Endothelial cell of umbilical vein (primary cell): ENCODE results near the gene MARK3. TPM values are rescaled to one million over a fixed set of nuclear protein-coding genes. Genes with fewer than 3 reads are reported as not detected.

Source experiments
- BruUV-seq: library from RNA; stranded (reverse); fragments of 400-500 nt; replicated peaks from 2 replicates; lab custom pipeline; 2021; lab: Mats Ljungman, UMichigan
- CTCF ChIA-PET: fragments of 300-600, 350-600 bp; sonication (Branson Sonifier 250); formaldehyde crosslinking; loops from one replicate; lab custom pipeline; 2021; ENCODE audit warnings: antibody characterized with exemption, inconsistent platforms; lab: Charles Lee
- POLR2A ChIA-PET: fragments of 300-600, 350-600 bp; sonication (Branson Sonifier 250); formaldehyde crosslinking; loops from one replicate; lab custom pipeline; 2021; ENCODE audit warnings: antibody characterized with exemption, inconsistent platforms; lab: Charles Lee
- DNase-seq: peaks from one replicate; pipeline ENCODE4 v3.0.0-alpha.2; 2011; ENCODE audit warnings: low read depth, low spot score
- FAIRE-seq: peaks from 2 replicates; lab custom pipeline; 2011; peaks lifted over from hg19 to GRCh38; lab: Jason Lieb, UNC
- H2AFZ ChIP-seq: 2 replicates; pipeline ENCODE4 v1.6.0; 2012; ENCODE audit warnings: low read depth, low read length, control low read depth, inconsistent platforms
- H3K27ac ChIP-seq: 2 replicates; pipeline ENCODE4 v1.5.1; 2011; ENCODE audit warnings: low read depth, mild to moderate bottlenecking, control low read depth, low read length, moderate library complexity; ENCODE audit not compliant: insufficient read depth
- H3K27me3 ChIP-seq, 2 experiments: 2 replicates each; pipeline versions ENCODE4 v1.6.0 to v1.6.1; 2011; ENCODE audit warnings: low read length in 2 of 2, mixed read lengths in 1 of 2; ENCODE audit not compliant: control insufficient read depth in 2 of 2, insufficient read depth in 2 of 2
- H3K36me3 ChIP-seq, 2 experiments: 2 replicates in 1 of 2; 3 replicates in 1 of 2; pipeline ENCODE4 v1.5.1; 2011; ENCODE audit warnings: low read length in 2 of 2, mild to moderate bottlenecking in 1 of 2, moderate library complexity in 1 of 2; ENCODE audit not compliant: control insufficient read depth in 2 of 2, insufficient read depth in 2 of 2; ENCODE audit errors: extremely low read depth in 1 of 2
- H3K4me1 ChIP-seq: 3 replicates; pipeline ENCODE4 v1.5.1; 2011; ENCODE audit warnings: mild to moderate bottlenecking, low read length; ENCODE audit not compliant: control insufficient read depth, insufficient read depth; ENCODE audit errors: extremely low read depth
- H3K4me2 ChIP-seq: 2 replicates; pipeline ENCODE4 v1.6.1; 2011; ENCODE audit warnings: low read length, control low read depth, mixed read lengths; ENCODE audit not compliant: insufficient read depth
- H3K4me3 ChIP-seq, 3 experiments: fragments of 200-600 bp in 1 of 3; sonication (generic), shearing (Covaris generic) in 1 of 3; replicated peaks in 1 of 3; 2 replicates each; pipeline ENCODE4 v1.5.1; 2011 to 2016; ENCODE audit warnings: control low read depth in 3 of 3, low read length in 3 of 3, mild to moderate bottlenecking in 2 of 3, inconsistent platforms in 1 of 3, low read depth in 1 of 3, moderate library complexity in 1 of 3; ENCODE audit not compliant: insufficient read depth in 1 of 3
- H3K79me2 ChIP-seq: 2 replicates; pipeline ENCODE4 v1.6.0; 2012; ENCODE audit warnings: low read length, inconsistent platforms; ENCODE audit not compliant: control insufficient read depth, insufficient read depth
- H3K9ac ChIP-seq: replicated peaks from 2 replicates; pipeline ENCODE3; 2011; ENCODE audit warnings: low read length, control low read depth; ENCODE audit not compliant: insufficient read depth; ENCODE audit errors: extremely low read depth
- H3K9me1 ChIP-seq: replicated peaks from 3 replicates; pipeline ENCODE4 v1.6.0; 2011; ENCODE audit warnings: mild to moderate bottlenecking, low read length; ENCODE audit not compliant: control insufficient read depth, insufficient read depth; ENCODE audit errors: extremely low read depth
- H3K9me3 ChIP-seq: replicated peaks from 2 replicates; pipeline ENCODE4 v1.5.1; 2012; ENCODE audit warnings: low read length, inconsistent platforms; ENCODE audit not compliant: control insufficient read depth, insufficient read depth
- H4K20me1 ChIP-seq: replicated peaks from 2 replicates; pipeline ENCODE3; 2011; ENCODE audit warnings: mild to moderate bottlenecking, low read length; ENCODE audit not compliant: control insufficient read depth, insufficient read depth; ENCODE audit errors: extremely low read depth
- EZH2 ChIP-seq: IDR thresholded peaks from 2 replicates; pipeline ENCODE4 v1.6.1; 2012; ENCODE audit warnings: borderline replicate concordance, low read depth, mild to moderate bottlenecking, moderate library complexity, low read length, inconsistent platforms; ENCODE audit not compliant: severe bottlenecking
- FOS ChIP-seq: IDR thresholded peaks from 2 replicates; pipeline ENCODE4 v1.6.1; 2011; ENCODE audit warnings: mild to moderate bottlenecking, low read length, moderate library complexity, borderline replicate concordance; ENCODE audit not compliant: insufficient read depth
- GATA2 ChIP-seq: IDR thresholded peaks from 2 replicates; pipeline ENCODE4 v1.7.0; 2011; ENCODE audit warnings: low read depth, mild to moderate bottlenecking, moderate library complexity, mixed read lengths, low read length; ENCODE audit not compliant: insufficient read length, insufficient read depth
- JUN ChIP-seq: IDR thresholded peaks from 2 replicates; pipeline ENCODE4 v1.6.1; 2011; ENCODE audit warnings: borderline replicate concordance, low read depth; ENCODE audit not compliant: insufficient read length, insufficient read depth
- MAX ChIP-seq: IDR thresholded peaks from 2 replicates; pipeline ENCODE4 v1.6.1; 2011; ENCODE audit not compliant: insufficient read depth, insufficient read length
- MYC ChIP-seq: IDR thresholded peaks from one replicate; pipeline ENCODE4 v1.6.1; 2011; ENCODE audit warnings: mild to moderate bottlenecking, low read depth, low read length
- POLR2A ChIP-seq: IDR thresholded peaks from 2 replicates; pipeline ENCODE4 v1.6.1; 2012; ENCODE audit warnings: low read depth, mild to moderate bottlenecking, control low read depth, low read length
- POLR2AphosphoS5 ChIP-seq: IDR thresholded peaks from 2 replicates; pipeline ENCODE4 v1.6.1; 2012; ENCODE audit warnings: low read depth, mild to moderate bottlenecking, control low read depth, low read length, moderate library complexity; ENCODE audit not compliant: insufficient read depth
- dilution Hi-C: fragments of 300-500 bp; cut with MboI; formaldehyde crosslinking; loops from one replicate; pipeline ENCODE4 v1.15.0; 2019; ENCODE audit warnings: low sequenced_read_pairs; ENCODE audit not compliant: extremely low pct_ligation_motif_present
- intact Hi-C: fragments of 100-400 bp; cut with micrococcal nuclease; formaldehyde crosslinking; loops from one replicate; pipeline ENCODE4 v1.10.0; 2022
- polyA plus RNA-seq, 4 experiments: library from polyadenylated mRNA; depleted of rRNA in 3 of 4; stranded (reverse) in 3 of 4; unstranded in 1 of 4; fragments of >200 nt; gene quantifications; 2 replicates each; pipeline versions ENCODE4 v1.2.1 to v1.2.3, GENCODE V29; 2011 to 2012; ENCODE audit warnings: missing spikeins in 1 of 4
- total RNA-seq: library from RNA; stranded (reverse); gene quantifications from 2 replicates; pipeline ENCODE4 v1.2.3, GENCODE V29; 2021
- TF ChIP-seq, protein P1 (sequence below), 2 donors: IDR thresholded peaks; 1 replicate in 1 of 2; 2 replicates in 1 of 2; pipeline ENCODE4 v1.5.1; 2011; ENCODE audit warnings: low read length in 2 of 2, mild to moderate bottlenecking in 2 of 2, moderate library complexity in 2 of 2, control low read depth in 1 of 2, inconsistent platforms in 1 of 2, low read depth in 1 of 2; ENCODE audit not compliant: insufficient read depth in 1 of 2; ENCODE audit errors: extremely low read depth in 1 of 2

The MARK3 gene
- total and polyA plus RNA-seq, 2 donors (not counting 3 experiments of a cell fraction or from before 2014, with no cell fraction given): 46.6 to 96.1 TPM

DNA sequence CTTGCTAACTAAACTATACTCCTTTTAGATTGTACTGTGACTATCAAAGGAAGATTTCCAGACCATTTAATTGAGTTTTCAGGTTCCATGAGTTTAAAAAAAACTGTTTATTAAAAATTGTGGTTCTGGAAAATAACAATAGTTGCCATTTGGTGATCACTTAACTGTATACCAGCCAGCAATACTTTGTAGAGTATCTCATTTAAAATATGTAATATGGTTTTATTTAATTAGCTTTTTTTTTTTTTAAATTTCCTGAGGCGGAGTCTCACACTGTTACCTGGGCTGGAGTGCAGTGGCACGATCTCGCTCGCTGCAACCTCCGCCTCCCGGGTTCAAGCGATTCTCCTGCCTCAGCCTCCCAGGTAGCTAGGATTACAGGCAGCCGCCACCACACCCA, 7.4 kb downstream of the MARK3 start:
- H4K20me1 ChIP-seq: peaks cover 25% of the 10 kb centered on the region
- peaks cover 31% of the 10 kb centered on the region for H3K4me1 ChIP-seq
- no peaks in the 10 kb centered on the region for H3K9me1 ChIP-seq
- ChIA-PET CTCF (interaction anchor here (0.7 to 2.8 kb wide), 9 partner anchors 11 to 58 kb away, joined by 3 to 21 read pairs (median 4); no protein-coding TSS in a partner anchor), POLR2A (interaction anchor here (1.0 kb wide), 1 partner anchor 46 kb away, joined by 3 read pairs; no protein-coding TSS in a partner anchor)
- H3K4me3 ChIP-seq: no peak overlapping the region
- H3K27ac ChIP-seq: no peak overlapping the region
- DNase-seq: no peak
- intact Hi-C loops (loop anchor here (5.0 kb wide), 1 partner anchor 95 kb away; no protein-coding TSS in a partner anchor), dilution Hi-C loops (no loop called here)
- TF ChIP-seq MYC (no peak), MAX (no peak), POLR2A (no peak), JUN (no peak), FOS (no peak), POLR2AphosphoS5 (no peak), EZH2 (no peak), GATA2 (no peak)
- TF ChIP-seq, protein P1, sequence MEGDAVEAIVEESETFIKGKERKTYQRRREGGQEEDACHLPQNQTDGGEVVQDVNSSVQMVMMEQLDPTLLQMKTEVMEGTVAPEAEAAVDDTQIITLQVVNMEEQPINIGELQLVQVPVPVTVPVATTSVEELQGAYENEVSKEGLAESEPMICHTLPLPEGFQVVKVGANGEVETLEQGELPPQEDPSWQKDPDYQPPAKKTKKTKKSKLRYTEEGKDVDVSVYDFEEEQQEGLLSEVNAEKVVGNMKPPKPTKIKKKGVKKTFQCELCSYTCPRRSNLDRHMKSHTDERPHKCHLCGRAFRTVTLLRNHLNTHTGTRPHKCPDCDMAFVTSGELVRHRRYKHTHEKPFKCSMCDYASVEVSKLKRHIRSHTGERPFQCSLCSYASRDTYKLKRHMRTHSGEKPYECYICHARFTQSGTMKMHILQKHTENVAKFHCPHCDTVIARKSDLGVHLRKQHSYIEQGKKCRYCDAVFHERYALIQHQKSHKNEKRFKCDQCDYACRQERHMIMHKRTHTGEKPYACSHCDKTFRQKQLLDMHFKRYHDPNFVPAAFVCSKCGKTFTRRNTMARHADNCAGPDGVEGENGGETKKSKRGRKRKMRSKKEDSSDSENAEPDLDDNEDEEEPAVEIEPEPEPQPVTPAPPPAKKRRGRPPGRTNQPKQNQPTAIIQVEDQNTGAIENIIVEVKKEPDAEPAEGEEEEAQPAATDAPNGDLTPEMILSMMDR (IDR thresholded peaks at IDR 0.05; ENCODE audit: extremely low read depth in 1 of 2, insufficient read depth in 1 of 2, low read depth in 1 of 2, low read length in 2 of 2): no peak
- H2AFZ ChIP-seq: no peak overlapping the region
- no TSS peak for BruUV-seq
- H3K9ac ChIP-seq: no peak overlapping the region
- FAIRE-seq: no peak
- H3K27me3 ChIP-seq: no peaks in the 10 kb centered on the region
- no peak overlapping the region for H3K4me2 ChIP-seq
- no peaks in the 10 kb centered on the region for H3K9me3 ChIP-seq
- peaks cover 94% of the 10 kb centered on the region for H3K79me2 ChIP-seq
- no peaks in the 10 kb centered on the region for H3K36me3 ChIP-seq
